WERI-Rb-1 (cell line): ENCODE data around the gene CACNA1A.

Source experiments
- DNase-seq: peaks from one replicate; pipeline ENCODE4 v3.0.0-alpha.2; 2020
- H3K27ac ChIP-seq: fragments of 250-450 bp; sonication (Bioruptor Pico); 2 replicates; pipeline ENCODE4 v1.5.1; 2020; ENCODE audit warnings: mild to moderate bottlenecking, moderate library complexity
- H3K27me3 ChIP-seq: fragments of 250-450 bp; sonication (Bioruptor Pico); 2 replicates; pipeline ENCODE4 v1.5.1; 2021; ENCODE audit warnings: mild to moderate bottlenecking, low read depth, moderate library complexity; ENCODE audit not compliant: insufficient read depth, severe bottlenecking
- H3K36me3 ChIP-seq: fragments of 250-450 bp; sonication (Bioruptor Pico); 2 replicates; pipeline ENCODE4 v1.5.1; 2020; ENCODE audit warnings: mild to moderate bottlenecking, moderate library complexity
- H3K4me3 ChIP-seq: 2 replicates; pipeline ENCODE4 v1.5.1; 2011; ENCODE audit warnings: low read depth, mild to moderate bottlenecking, control low read depth, low read length
- H3K9me3 ChIP-seq: fragments of 250-450 bp; sonication (Bioruptor Pico); 2 replicates; pipeline ENCODE4 v1.5.1; 2021; ENCODE audit warnings: mild to moderate bottlenecking, moderate library complexity; ENCODE audit not compliant: severe bottlenecking
- CTCF ChIP-seq: IDR thresholded peaks from 2 replicates; pipeline ENCODE4 v1.5.1; 2011; ENCODE audit warnings: low read depth, mild to moderate bottlenecking, control low read depth, inconsistent platforms, low read length

Gene CACNA1A

GRCh38 chr19:13159713-13160112 is 346.6 kb downstream of the CACNA1A start:
- Histone ChIP-seq H3K4me3 (no peak overlapping the region), H3K27me3 (no peaks in the 10 kb centered on the region), H3K27ac (no peak overlapping the region), H3K36me3 (no peaks in the 10 kb centered on the region; the same call in 1 of the 2 replicates), H3K9me3 (no peaks in the 10 kb centered on the region)
- DNase-seq, result no peak
- no peak for TF ChIP-seq CTCF
